Cardiac fibroblast (primary cell): ENCODE results near the gene PGM2.

ENCODE experiments used
- DNase-seq, 2 donors: peaks; one replicate each; pipeline versions ENCODE4 v3.0.0 to v3.0.0-alpha.2; 2010; ENCODE audit warnings: low read depth in 2 of 2
- H3K4me3 ChIP-seq, 2 donors: replicated peaks in 1 of 2; 1 replicate in 1 of 2; 2 replicates in 1 of 2; pipeline ENCODE4 v1.5.1; 2011; ENCODE audit warnings: low read depth in 2 of 2, low read length in 2 of 2, mild to moderate bottlenecking in 2 of 2, moderate library complexity in 1 of 2
- TF ChIP-seq, protein P1 (sequence below): IDR thresholded peaks from one replicate; pipeline ENCODE4 v1.5.1; 2011; ENCODE audit warnings: low read depth, mild to moderate bottlenecking, low read length, inconsistent platforms

Gene PGM2

DNA sequence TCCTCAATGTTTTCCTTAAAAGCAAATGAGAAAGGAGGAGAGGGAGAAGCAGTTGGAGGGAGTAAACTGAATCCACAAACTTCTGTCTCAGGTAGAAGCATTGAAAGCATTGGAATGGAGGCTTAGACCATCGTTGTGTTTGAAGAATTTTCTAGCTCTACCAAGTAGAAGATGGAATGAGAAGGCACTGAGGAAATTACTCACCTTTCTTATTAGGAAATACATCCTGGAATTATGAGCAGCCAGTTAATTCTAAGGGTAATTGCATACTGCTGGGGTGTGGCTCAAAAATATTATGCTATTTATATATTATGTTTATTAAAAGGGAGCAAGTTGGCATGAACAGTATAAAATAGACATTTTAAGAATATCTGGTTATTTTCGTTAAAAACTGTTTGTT lies 12.9 kb downstream of the PGM2 start:
- TF ChIP-seq, protein P1, sequence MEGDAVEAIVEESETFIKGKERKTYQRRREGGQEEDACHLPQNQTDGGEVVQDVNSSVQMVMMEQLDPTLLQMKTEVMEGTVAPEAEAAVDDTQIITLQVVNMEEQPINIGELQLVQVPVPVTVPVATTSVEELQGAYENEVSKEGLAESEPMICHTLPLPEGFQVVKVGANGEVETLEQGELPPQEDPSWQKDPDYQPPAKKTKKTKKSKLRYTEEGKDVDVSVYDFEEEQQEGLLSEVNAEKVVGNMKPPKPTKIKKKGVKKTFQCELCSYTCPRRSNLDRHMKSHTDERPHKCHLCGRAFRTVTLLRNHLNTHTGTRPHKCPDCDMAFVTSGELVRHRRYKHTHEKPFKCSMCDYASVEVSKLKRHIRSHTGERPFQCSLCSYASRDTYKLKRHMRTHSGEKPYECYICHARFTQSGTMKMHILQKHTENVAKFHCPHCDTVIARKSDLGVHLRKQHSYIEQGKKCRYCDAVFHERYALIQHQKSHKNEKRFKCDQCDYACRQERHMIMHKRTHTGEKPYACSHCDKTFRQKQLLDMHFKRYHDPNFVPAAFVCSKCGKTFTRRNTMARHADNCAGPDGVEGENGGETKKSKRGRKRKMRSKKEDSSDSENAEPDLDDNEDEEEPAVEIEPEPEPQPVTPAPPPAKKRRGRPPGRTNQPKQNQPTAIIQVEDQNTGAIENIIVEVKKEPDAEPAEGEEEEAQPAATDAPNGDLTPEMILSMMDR = no peak
- DNase-seq = peak in 1 of 2 donors; percentile 16
- H3K4me3 ChIP-seq = no peak overlapping the region

DNA sequence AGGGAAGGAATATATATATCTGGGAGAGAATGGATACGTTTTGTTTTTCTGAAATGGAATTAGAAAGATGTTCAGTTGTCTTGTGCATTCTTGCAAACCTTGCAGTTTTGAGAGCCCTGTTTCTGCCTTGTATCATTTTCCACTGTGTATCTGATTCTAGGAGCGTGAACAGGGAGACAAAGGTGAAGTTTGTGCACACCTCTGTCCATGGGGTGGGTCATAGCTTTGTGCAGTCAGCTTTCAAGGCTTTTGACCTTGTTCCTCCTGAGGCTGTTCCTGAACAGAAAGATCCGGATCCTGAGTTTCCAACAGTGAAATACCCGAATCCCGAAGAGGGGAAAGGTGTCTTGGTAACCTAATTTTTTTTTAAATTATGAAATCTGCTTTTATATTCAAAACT lies 17.7 kb downstream of the PGM2 start:
- H3K4me3 ChIP-seq = no peak overlapping the region
- TF ChIP-seq, protein P1 = no peak
- no peak for DNase-seq

DNA sequence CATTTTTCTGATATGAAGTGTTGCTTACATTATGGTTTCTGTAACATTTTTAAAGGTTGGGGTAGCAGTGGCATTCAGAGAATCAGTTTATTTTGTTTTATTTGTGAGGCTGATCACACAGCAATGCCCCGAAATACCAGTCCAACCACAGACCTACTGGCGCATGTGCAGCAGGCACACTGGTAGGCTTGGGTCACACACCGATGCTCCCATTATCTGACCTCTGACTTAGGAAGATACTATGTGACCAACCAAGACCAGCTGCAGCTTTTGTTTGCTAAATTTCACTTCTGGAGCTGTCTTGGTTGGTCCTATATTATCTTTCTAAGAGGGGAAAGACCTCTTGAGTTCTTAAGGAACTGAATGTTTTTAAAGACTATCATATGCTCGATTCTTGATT lies 18.7 kb downstream of the PGM2 start:
- no peak for DNase-seq
- H3K4me3 ChIP-seq = no peak overlapping the region
- TF ChIP-seq, protein P1 = no peak

DNA sequence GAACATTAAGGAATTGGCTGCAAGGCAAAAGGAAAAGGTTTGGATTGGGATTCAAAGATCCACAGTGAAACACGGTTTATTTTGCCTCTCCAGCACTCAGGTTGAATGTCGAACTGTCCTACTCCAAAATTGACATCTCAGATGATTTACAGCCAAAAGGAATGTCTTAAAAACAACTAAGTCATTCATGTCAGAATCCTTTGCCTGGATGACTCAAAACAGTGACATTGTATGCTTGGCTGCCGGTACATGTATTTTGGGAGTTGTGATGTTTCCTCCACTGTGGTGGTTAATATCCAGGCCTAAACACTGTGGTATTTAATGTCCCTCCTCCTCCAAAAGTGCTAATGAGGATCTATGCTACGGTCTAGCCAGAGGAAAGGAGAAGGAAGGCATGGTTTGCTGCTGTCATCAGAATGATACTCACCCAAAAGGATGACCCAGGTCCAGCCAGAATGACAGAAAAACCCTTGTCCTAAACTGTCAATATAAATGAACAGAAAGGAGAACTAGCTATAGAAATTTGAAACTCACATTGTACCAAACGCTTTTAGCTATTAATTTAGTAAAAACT lies 20.9 kb downstream of the PGM2 start:
- no peak for DNase-seq
- TF ChIP-seq, protein P1 = no peak
- no peak overlapping the region for H3K4me3 ChIP-seq

DNA sequence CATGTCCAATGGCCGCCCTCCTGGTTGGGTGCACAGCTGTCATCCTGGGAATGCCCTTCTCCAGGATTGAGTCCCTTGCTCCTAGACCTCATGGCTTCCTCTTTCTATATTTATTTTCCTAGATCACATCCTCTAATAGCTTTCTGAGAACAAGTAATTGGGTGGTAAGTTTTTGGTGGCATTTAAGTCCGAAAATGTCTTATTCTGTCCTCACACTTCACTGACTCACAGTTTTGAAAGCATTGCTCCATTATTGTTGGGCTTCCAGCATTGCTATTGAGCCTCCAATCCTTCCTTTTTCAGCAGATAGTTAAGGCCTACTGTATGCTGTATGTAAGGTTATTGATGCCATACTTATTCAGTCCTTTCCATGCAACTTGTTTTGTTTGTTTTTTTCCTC lies 25.9 kb downstream of the PGM2 start:
- no peak for DNase-seq
- TF ChIP-seq, protein P1 = no peak
- H3K4me3 ChIP-seq = no peak overlapping the region

DNA sequence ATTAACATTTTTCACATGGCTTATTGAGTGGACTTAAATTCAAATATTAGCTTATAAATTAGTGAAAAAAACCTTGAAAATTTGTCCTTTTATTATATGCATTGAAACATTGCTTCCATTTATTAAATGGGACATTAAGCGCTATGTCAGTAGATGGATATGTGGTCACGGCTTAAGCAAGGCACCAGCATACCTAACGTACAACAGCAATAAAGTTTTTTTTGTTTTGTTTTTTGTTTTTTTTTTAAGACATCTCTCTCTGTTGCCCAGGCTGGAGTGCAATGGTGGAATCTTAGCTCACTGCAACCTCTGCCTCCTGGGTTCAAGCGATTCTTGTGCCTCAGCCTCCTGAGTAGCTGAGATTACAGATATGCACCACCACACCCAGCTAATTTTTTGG lies 31.6 kb downstream of the PGM2 start:
- no peak for DNase-seq
- TF ChIP-seq, protein P1 = no peak
- no peak overlapping the region for H3K4me3 ChIP-seq

DNA sequence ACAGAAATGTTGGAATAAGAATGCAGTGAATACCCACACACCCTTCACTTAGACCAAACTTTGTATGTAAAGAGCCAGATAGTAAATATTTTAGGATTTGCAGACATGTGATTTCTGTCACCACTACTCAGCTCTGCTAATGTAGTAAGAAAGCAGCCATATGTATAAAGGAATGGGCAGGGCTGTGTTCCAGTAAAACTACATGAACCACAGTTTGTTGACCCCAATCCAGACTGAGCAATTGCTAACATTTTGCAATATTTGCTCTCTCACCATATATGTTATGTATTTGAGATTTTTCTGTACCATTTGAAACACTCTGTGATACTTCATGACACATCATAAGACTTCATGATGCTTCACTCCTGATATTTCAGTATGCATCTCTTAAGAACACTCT lies 32.4 kb downstream of the PGM2 start:
- TF ChIP-seq, protein P1 = no peak
- DNase-seq = peak in 1 of 2 donors; percentile 7

More for the DNA sequence above, 32.4 kb downstream of the PGM2 start:
- no peak overlapping the region for H3K4me3 ChIP-seq
